K562 (cell line): ENCODE measurements around the gene ELOB. TPM values are rescaled to one million over a fixed set of nuclear protein-coding genes. Genes with fewer than 3 reads are reported as not detected.

ENCODE experiments used
- FOXM1 ChIP-seq, 2 experiments: fragments of 450-650 bp in 1 of 2; sonication (generic) in 1 of 2; formaldehyde crosslinking in 1 of 2; IDR thresholded peaks; 2 replicates each; pipeline versions ENCODE4 v1.6.1 to v1.9.0; 2017 to 2022; ENCODE audit warnings: low read depth in 2 of 2, mild to moderate bottlenecking in 2 of 2, missing genetic modification reagents in 1 of 2, moderate library complexity in 1 of 2
- ILF3 ChIP-seq: fragments of 450-650 bp; IDR thresholded peaks from 2 replicates; pipeline ENCODE4 v1.6.1; 2018; ENCODE audit warnings: antibody characterized with exemption, mild to moderate bottlenecking, moderate library complexity, borderline replicate concordance
- KAT8 ChIP-seq: fragments of 450-650 bp; IDR thresholded peaks from 2 replicates; pipeline ENCODE4 v1.6.1; 2016; ENCODE audit warnings: low read depth, mild to moderate bottlenecking
- MECOM ChIP-seq: fragments of 250-450 bp; sonication (Bioruptor Pico); IDR thresholded peaks from 2 replicates; pipeline ENCODE4 v1.8.0; 2022; ENCODE audit warnings: inconsistent platforms
- MIER1 ChIP-seq: fragments of 450-650 bp; IDR thresholded peaks from 2 replicates; pipeline ENCODE4 v1.6.1; 2016; ENCODE audit warnings: antibody characterized with exemption, mild to moderate bottlenecking, low read depth
- PCBP2 ChIP-seq: fragments of 200-400 bp; formaldehyde crosslinking; IDR thresholded peaks from 2 replicates; pipeline ENCODE4 v1.6.1; 2018; ENCODE audit warnings: low read length, low read depth, mild to moderate bottlenecking, moderate library complexity; ENCODE audit not compliant: poor library complexity, severe bottlenecking
- PHF8 ChIP-seq: fragments of 200-600 bp; sonication (generic); IDR thresholded peaks from 2 replicates; pipeline ENCODE4 v1.6.1; 2012; ENCODE audit warnings: mixed run types, mild to moderate bottlenecking, inconsistent platforms, low read length, moderate library complexity, borderline replicate concordance
- RAD21 ChIP-seq, 2 experiments: fragments of 250-450 bp in 1 of 2; fragments of 450-650 bp in 1 of 2; sonication (Bioruptor Pico) in 1 of 2; formaldehyde crosslinking in 1 of 2; IDR thresholded peaks in 1 of 2; conservative IDR thresholded peaks in 1 of 2; 2 replicates each; pipeline versions ENCODE4 v1.4.0 to v1.8.0; 2020 to 2022; ENCODE audit warnings: mild to moderate bottlenecking in 2 of 2, moderate library complexity in 1 of 2
- SAP30 ChIP-seq: fragments of 200-600 bp; sonication (generic); IDR thresholded peaks from 2 replicates; pipeline ENCODE4 v1.6.1; 2012; ENCODE audit warnings: borderline replicate concordance, low read depth, mild to moderate bottlenecking, moderate library complexity, low read length, control low read depth, inconsistent platforms; ENCODE audit not compliant: insufficient read depth, poor library complexity, severe bottlenecking
- SMAD1 ChIP-seq: fragments of 150-350 bp; IDR thresholded peaks from 2 replicates; pipeline ENCODE4 v1.6.1; 2014; ENCODE audit warnings: low read length, low read depth; ENCODE audit not compliant: partially characterized antibody
- SRSF7 ChIP-seq: fragments of 200-400 bp; formaldehyde crosslinking; optimal IDR thresholded peaks from 2 replicates; pipeline ENCODE3; 2017; ENCODE audit warnings: mild to moderate bottlenecking, low read depth, low read length
- TAF1 ChIP-seq: IDR thresholded peaks from 2 replicates; pipeline ENCODE4 v1.6.1; 2011; ENCODE audit warnings: mild to moderate bottlenecking, low read length, moderate library complexity; ENCODE audit not compliant: insufficient read depth, control insufficient read depth, severe bottlenecking; ENCODE audit errors: extremely low read depth
- TAF9B ChIP-seq: fragments of 450-650 bp; IDR thresholded peaks from 2 replicates; pipeline ENCODE4 v1.6.1; 2018; ENCODE audit warnings: mild to moderate bottlenecking; ENCODE audit not compliant: partially characterized antibody
- TCFL5 ChIP-seq: fragments of 250-450 bp; sonication (Bioruptor Pico); conservative IDR thresholded peaks from 2 replicates; pipeline ENCODE4 v1.6.1; 2021; ENCODE audit warnings: mild to moderate bottlenecking, moderate library complexity, matching md5 sums
- ZBTB1 ChIP-seq: sonication (generic); formaldehyde crosslinking; IDR thresholded peaks from 2 replicates; pipeline ENCODE4 v1.8.1; 2023; ENCODE audit warnings: missing genetic modification reagents, low read depth, mild to moderate bottlenecking, borderline replicate concordance
- ZBTB26 ChIP-seq: fragments of 450-650 bp; formaldehyde crosslinking; IDR thresholded peaks from 2 replicates; pipeline ENCODE4 v1.4.0; 2022; ENCODE audit warnings: missing genetic modification characterization
- ZBTB7A ChIP-seq: IDR thresholded peaks from 2 replicates; pipeline ENCODE4 v1.6.1; 2011; ENCODE audit warnings: low read depth, mild to moderate bottlenecking, low read length, moderate library complexity, borderline replicate concordance; ENCODE audit not compliant: control insufficient read depth
- ZBTB9 ChIP-seq: fragments of 450-650 bp; formaldehyde crosslinking; IDR thresholded peaks from 2 replicates; pipeline ENCODE4 v1.4.0; 2020; ENCODE audit warnings: mild to moderate bottlenecking, moderate library complexity
- ZNF75A ChIP-seq: fragments of 450-650 bp; formaldehyde crosslinking; IDR thresholded peaks from 2 replicates; pipeline ENCODE4 v1.4.0; 2020; ENCODE audit warnings: mild to moderate bottlenecking
- ZNF76 ChIP-seq: fragments of 250-450 bp; sonication (Bioruptor Pico); IDR thresholded peaks from 2 replicates; pipeline ENCODE4 v1.4.0; 2020; ENCODE audit warnings: mild to moderate bottlenecking, moderate library complexity, borderline replicate concordance
- ZNF766 ChIP-seq: fragments of 200-800 bp; sonication (Bioruptor generic); conservative IDR thresholded peaks from 2 replicates; pipeline ENCODE4 v1.6.1; 2016; ENCODE audit warnings: missing genetic modification characterization, missing compliant biosample characterization
- polyA plus RNA-seq, 8 experiments: library from polyadenylated mRNA; depleted of rRNA in 4 of 8; stranded (reverse) in 5 of 8; unstranded in 3 of 8; fragments of >200 nt; fragmentation: Nextera tagmentation in 2 of 8; fragmentation: Illumina TruSeq in 1 of 8; extraction: Ambion mirVana in 2 of 8; extraction: Trizol in 1 of 8; gene quantifications; 2 replicates each; pipeline versions ENCODE4 v1.2.1 to v1.2.3, GENCODE V29; 2011 to 2014; ENCODE audit warnings: inconsistent platforms in 1 of 8, missing spikeins in 1 of 8
- total RNA-seq, 7 experiments: library from RNA; depleted of rRNA in 6 of 7; stranded (reverse); fragments of >200 nt in 6 of 7; fragmentation: Illumina TruSeq in 2 of 7; extraction: Trizol in 2 of 7; gene quantifications; 2 replicates each; pipeline versions ENCODE4 v1.2.1 to v1.2.3, GENCODE V29; 2011 to 2021; ENCODE audit warnings: low replicate concordance in 1 of 7
- TF ChIP-seq, protein P1 (sequence below): fragments of 250-450 bp; sonication (Bioruptor Pico); IDR thresholded peaks from 2 replicates; pipeline ENCODE4 v1.5.0; 2022; ENCODE audit warnings: mild to moderate bottlenecking

ELOB gene
- total and polyA plus RNA-seq, 9 of the 15 experiments (the other 6 are each of a cell fraction or from before 2014, with no cell fraction given), result 63.2 to 791 (median 237) TPM

GRCh38 chr16:2777231-2777902 lies at the start of gene ELOB (continued):
- TF ChIP-seq ILF3, result peak; percentile 84; the same call in 1 of the 2 replicates
- TF ChIP-seq, protein P1, sequence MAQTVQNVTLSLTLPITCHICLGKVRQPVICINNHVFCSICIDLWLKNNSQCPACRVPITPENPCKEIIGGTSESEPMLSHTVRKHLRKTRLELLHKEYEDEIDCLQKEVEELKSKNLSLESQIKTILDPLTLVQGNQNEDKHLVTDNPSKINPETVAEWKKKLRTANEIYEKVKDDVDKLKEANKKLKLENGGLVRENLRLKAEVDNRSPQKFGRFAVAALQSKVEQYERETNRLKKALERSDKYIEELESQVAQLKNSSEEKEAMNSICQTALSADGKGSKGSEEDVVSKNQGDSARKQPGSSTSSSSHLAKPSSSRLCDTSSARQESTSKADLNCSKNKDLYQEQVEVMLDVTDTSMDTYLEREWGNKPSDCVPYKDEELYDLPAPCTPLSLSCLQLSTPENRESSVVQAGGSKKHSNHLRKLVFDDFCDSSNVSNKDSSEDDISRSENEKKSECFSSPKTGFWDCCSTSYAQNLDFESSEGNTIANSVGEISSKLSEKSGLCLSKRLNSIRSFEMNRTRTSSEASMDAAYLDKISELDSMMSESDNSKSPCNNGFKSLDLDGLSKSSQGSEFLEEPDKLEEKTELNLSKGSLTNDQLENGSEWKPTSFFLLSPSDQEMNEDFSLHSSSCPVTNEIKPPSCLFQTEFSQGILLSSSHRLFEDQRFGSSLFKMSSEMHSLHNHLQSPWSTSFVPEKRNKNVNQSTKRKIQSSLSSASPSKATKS (CRISPR knock-in tag), result no peak
- 0 out of 4 replicates have a peak, but pooled peaks of 1 of the 2 experiments have one; percentile 11 for TF ChIP-seq RAD21 (CRISPR knock-in tag; conservative IDR thresholded peaks at IDR 0.05 in 1 of 2, IDR thresholded peaks at IDR 0.05 in 1 of 2)
- peak; percentile 93 for TF ChIP-seq TAF1
- TF ChIP-seq TAF9B, result peak; percentile 97
- 0 out of 2 replicates have a peak, but pooled peaks have one; percentile 43 for TF ChIP-seq ZBTB26 (CRISPR knock-in tag)
- peak; percentile 85 for TF ChIP-seq ZNF766
- peak; percentile 82; the same call in 1 of the 2 replicates for TF ChIP-seq ZNF76 (CRISPR knock-in tag)
- TF ChIP-seq PHF8, result peak; percentile 92
- TF ChIP-seq MECOM (CRISPR knock-in tag), result no peak
- peak; percentile 51; the same call in 1 of the 2 replicates for TF ChIP-seq ZBTB7A
- TF ChIP-seq PCBP2, result no peak
- peak; percentile 98 for TF ChIP-seq KAT8
- no peak for TF ChIP-seq TCFL5
- TF ChIP-seq SAP30, result peak; percentile 68
- no peak for TF ChIP-seq SRSF7
- TF ChIP-seq MIER1, result no peak
- peak; percentile 85 for TF ChIP-seq ZBTB1
- TF ChIP-seq SMAD1, result peak; percentile 75
- TF ChIP-seq ZBTB9 (CRISPR knock-in tag), result peak; percentile 83
- no peak for TF ChIP-seq FOXM1 (IDR thresholded peaks at IDR 0.05; ENCODE audit: low read depth)
- peak; percentile 58; the same call in 1 of the 2 replicates for TF ChIP-seq FOXM1 (CRISPR knock-in tag; IDR thresholded peaks at IDR 0.05; ENCODE audit: low read depth)
- TF ChIP-seq ZNF75A (CRISPR knock-in tag), result no peak
